ENCODE data around the gene SRBD1.
A peak's percentile ranks its signal among the peaks of the same experiment; 100 is the strongest.

The SRBD1 gene

DNA sequence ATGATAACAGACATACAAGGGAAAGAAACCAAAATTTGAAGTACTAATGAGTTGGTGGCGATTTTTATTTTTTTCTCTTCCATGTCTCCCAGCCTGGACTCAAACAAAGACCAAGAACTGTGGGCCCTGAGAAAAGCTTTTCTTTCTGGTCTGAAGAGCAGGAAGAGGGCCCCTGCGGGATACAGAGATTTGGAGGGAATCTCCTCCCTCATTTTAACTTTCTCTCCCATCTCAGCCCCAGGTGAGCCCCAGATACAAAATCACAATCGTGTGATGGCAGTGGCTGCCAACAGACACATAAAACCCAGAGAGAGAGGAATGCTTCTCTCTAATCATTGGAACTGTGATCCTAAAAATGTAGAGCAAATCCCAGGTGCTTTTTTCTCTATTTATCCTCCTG is 20.9 kb upstream of the SRBD1 start:
- no peak for DNase-seq (ENCODE audit: low read depth)
- no peak overlapping the region for H3K4me3 ChIP-seq (ENCODE audit: low read depth, low read length)
- TF ChIP-seq, protein P1, sequence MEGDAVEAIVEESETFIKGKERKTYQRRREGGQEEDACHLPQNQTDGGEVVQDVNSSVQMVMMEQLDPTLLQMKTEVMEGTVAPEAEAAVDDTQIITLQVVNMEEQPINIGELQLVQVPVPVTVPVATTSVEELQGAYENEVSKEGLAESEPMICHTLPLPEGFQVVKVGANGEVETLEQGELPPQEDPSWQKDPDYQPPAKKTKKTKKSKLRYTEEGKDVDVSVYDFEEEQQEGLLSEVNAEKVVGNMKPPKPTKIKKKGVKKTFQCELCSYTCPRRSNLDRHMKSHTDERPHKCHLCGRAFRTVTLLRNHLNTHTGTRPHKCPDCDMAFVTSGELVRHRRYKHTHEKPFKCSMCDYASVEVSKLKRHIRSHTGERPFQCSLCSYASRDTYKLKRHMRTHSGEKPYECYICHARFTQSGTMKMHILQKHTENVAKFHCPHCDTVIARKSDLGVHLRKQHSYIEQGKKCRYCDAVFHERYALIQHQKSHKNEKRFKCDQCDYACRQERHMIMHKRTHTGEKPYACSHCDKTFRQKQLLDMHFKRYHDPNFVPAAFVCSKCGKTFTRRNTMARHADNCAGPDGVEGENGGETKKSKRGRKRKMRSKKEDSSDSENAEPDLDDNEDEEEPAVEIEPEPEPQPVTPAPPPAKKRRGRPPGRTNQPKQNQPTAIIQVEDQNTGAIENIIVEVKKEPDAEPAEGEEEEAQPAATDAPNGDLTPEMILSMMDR (conservative IDR thresholded peaks at IDR 0.05; ENCODE audit: low read depth, low read length): no peak

DNA sequence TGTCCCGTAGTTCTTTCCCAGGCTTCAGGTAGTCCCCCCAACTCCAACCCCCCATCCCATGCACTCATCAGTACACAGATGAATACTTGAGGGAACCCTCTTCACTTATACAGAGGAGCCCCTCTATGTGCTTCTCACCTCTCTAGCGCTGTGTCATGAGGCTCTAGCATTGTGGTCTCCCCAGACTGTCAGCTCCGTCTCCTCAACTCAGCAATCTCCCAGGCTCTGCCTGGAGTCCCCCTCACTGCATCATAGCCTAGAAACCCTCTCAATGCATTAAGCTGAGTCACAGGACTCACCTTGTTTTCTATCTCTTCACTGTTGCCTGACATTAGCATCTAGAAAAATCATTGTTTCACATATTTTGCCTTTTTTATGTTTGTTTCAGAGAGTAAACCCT is 20.3 kb upstream of the SRBD1 start:
- no peak overlapping the region for H3K4me3 ChIP-seq (ENCODE audit: low read depth, low read length)
- TF ChIP-seq, protein P1 (conservative IDR thresholded peaks at IDR 0.05; ENCODE audit: low read depth, low read length): no peak
- DNase-seq (ENCODE audit: low read depth): no peak

DNA sequence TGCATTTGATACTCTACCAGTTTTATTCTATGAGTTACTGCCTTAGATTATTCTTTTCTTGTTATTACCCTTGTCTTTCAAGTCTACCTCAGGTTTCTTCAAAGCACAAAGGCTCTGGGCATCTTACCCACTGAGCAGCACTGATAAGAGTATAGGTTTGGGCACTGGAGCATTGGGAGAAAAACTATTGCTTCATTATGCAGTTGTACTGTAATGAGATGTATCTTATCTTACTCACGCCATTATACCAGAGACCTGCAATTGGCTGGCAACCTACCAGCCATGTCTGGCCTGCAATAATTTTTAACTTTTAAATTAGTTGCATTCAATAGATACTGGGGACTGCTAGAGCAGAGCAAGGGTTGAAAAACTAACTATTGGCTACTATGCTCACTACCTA is 18.9 kb upstream of the SRBD1 start:
- TF ChIP-seq, protein P1 (conservative IDR thresholded peaks at IDR 0.05; ENCODE audit: low read depth, low read length): no peak
- DNase-seq (ENCODE audit: low read depth): no peak
- no peak overlapping the region for H3K4me3 ChIP-seq (ENCODE audit: low read depth, low read length)

DNA sequence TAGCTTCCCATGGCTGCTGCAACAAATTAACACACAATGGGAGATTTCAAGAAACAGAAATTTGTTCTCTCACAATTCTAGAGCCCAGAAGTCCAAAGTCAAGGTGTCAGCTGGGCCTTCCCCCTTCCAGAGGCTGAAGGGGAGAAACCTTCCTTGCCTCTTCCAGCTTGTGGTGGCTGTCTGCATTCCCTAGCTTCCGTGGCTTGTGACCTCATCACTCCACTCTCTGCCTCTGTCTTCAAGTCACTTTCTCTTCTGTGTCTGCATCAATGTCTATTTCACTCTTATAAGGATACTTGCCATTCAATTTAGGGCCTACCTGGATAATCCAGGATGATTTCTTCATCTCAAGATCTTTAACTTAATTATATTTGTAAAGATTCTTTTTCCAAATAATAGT is 16.8 kb upstream of the SRBD1 start:
- peak; percentile 47 for DNase-seq (ENCODE audit: low read depth)

DNA sequence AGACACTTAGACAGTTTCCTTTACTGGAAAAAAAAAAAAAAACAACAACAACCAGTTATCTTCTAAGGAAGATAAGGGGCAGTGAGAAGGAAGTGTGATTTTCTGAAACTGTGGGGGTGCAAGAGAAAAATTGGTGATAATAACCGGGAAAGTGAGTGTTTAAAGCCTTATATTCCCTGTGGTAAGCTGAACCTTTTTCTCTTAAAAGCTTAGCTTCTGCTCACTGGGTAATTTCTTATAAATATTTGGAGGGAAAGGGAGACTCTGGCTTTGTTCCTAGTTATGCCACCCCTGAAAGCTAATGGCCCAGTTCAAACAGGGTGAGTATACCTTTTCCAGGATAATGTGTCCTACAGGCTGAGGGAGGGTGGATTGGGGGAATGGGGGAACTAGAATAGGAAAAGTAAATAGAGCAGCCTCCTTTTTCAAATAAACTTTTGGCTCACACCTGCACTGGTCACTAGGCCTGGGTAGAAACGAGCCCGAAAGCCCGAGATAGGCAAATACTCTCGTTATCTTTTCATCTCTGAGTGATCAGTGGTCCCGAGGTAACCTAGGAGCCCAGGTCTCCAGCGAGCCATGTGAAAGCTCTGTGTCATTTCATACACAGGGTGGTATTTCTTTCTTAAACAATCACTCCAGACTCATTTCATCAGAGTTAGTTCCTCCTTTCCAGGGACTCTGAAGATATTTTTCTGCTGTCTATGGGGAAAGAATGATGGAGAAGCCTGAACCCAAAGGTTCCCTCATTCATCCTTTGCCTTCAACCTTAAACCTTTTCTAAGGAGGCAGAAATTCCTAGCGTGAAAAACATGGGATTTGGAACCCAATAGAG is 15.5 kb upstream of the SRBD1 start:
- no peak for DNase-seq (ENCODE audit: low read depth)
- H3K4me3 ChIP-seq (ENCODE audit: low read depth, low read length): no peak overlapping the region
- TF ChIP-seq, protein P1 (conservative IDR thresholded peaks at IDR 0.05; ENCODE audit: low read depth, low read length): no peak

More for the DNA sequence above, 16.8 kb upstream of the SRBD1 start:
- H3K4me3 ChIP-seq (ENCODE audit: low read depth, low read length): no peak overlapping the region
- TF ChIP-seq, protein P1 (conservative IDR thresholded peaks at IDR 0.05; ENCODE audit: low read depth, low read length): no peak

DNA sequence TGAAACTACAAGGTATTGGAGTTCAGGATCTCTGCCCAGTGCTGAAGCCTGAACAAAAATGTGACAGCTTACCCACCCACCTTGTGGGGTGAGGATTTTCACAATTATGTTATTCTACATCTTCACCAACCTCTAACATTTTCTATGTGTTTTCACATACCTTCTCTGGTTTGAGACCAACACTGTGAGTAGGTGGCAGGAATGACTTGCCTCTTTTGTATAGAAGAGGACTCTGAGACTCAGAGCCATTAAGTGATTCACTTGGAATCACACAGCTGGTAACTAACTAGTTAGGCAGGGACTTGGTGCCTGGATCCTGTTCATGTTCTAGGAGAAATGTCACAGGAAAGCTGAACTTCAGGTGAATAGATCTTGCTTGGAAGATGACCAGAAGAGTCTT is 14.8 kb upstream of the SRBD1 start:
- no peak overlapping the region for H3K4me3 ChIP-seq (ENCODE audit: low read depth, low read length)
- DNase-seq (ENCODE audit: low read depth): no peak
- TF ChIP-seq, protein P1 (conservative IDR thresholded peaks at IDR 0.05; ENCODE audit: low read depth, low read length): no peak

DNA sequence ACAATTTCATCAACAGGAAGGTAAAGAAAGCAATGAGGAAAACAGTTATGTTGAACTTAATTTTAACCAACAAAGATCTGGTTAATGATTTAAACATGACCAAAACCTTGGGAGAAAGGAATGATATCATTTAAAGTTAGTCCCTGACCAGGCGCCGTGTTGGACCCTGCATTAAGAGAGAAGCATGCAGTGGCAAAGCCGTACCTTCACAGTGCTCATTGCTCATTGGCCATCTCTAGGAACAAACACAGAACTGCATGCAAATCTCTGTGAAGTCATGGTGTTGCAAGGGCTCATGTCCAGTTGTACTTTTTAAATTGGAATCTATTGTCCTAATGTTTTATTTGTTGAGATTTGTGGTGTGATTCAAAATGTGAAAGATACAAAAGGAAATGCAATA is 12.0 kb upstream of the SRBD1 start:
- TF ChIP-seq, protein P1 (conservative IDR thresholded peaks at IDR 0.05; ENCODE audit: low read depth, low read length): no peak
- no peak for DNase-seq (ENCODE audit: low read depth)
- H3K4me3 ChIP-seq (ENCODE audit: low read depth, low read length): no peak overlapping the region
